Activated CD4-positive, alpha-beta T cell treated with anti-CD3 and anti-CD28 coated beads, Interleukin-2, amount 10 ng/mL, durations not matched to agents 7 days and 5 days (primary cell): ENCODE data around the gene ZNF516. TPM values are rescaled to one million over a fixed set of nuclear protein-coding genes. Genes with fewer than 3 reads are reported as not detected.

ENCODE experiments used
- CTCF ChIA-PET: fragments of 350-600 bp; sonication (Branson Sonifier 250); formaldehyde crosslinking; loops from one replicate; lab custom pipeline; 2021; ENCODE audit warnings: antibody characterized with exemption; lab: Charles Lee
- POLR2A ChIA-PET: fragments of 350-600 bp; sonication (Branson Sonifier 250); formaldehyde crosslinking; loops from one replicate; lab custom pipeline; 2021; ENCODE audit warnings: antibody characterized with exemption; lab: Charles Lee
- DNase-seq: peaks from one replicate; pipeline ENCODE4 v3.0.0-alpha.2; 2020
- H3K27ac Mint-ChIP-seq: one replicate; pipeline ENCODE4 v1.8.0; 2021; ENCODE audit warnings: mild to moderate bottlenecking, moderate library complexity, mixed read lengths
- H3K27me3 Mint-ChIP-seq: one replicate; pipeline ENCODE4 v1.8.0; 2021; ENCODE audit warnings: mixed read lengths
- H3K36me3 Mint-ChIP-seq: one replicate; pipeline ENCODE4 v1.8.0; 2021; ENCODE audit warnings: low read depth, mixed read lengths
- H3K4me1 Mint-ChIP-seq: one replicate; pipeline ENCODE4 v1.8.0; 2021; ENCODE audit warnings: mixed read lengths
- H3K4me3 Mint-ChIP-seq: one replicate; pipeline ENCODE4 v1.8.0; 2021; ENCODE audit warnings: mild to moderate bottlenecking, moderate library complexity, mixed read lengths
- H3K9me3 Mint-ChIP-seq: one replicate; pipeline ENCODE4 v1.8.0; 2021; ENCODE audit warnings: mixed read lengths
- total RNA-seq, 2 experiments: library from RNA; stranded (reverse); gene quantifications; one replicate each; pipeline ENCODE4 v1.2.3, GENCODE V29; 2021

ZNF516 gene
- total RNA-seq, 2 experiments from 2014 or later: 3.9 to 4.1 TPM

DNA sequence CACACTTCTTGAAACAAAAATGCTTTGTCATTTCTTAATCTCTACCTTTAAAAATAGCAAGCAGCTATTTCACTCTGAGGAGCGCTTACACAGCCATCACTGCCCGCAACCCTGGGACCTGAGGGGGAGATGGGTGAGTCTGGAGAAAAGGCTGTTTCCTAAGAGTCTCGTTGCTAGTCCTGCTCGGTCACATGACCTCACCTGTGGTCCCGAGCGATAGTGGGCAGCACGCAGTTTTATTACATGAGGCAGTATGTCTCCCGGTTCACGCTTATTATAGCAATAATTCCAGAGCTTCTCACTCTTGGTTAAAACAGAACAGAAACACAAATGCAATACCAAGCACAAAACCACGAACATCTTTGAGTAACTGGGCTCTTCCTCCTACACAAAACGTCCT lies 105.3 kb downstream of the ZNF516 start:
- Mint-ChIP-seq H3K4me3 (no peak overlapping the region), H3K27ac (no peak overlapping the region), H3K4me1 (peaks cover 18% of the 10 kb centered on the region), H3K27me3 (peaks cover 10% of the 10 kb centered on the region), H3K36me3 (no peaks in the 10 kb centered on the region), H3K9me3 (peaks cover 7% of the 10 kb centered on the region)
- no peak for DNase-seq
- POLR2A ChIA-PET: no interaction called here
- CTCF ChIA-PET: interaction anchor here (0.6 kb wide), 1 partner anchor 474 kb away, joined by 3 read pairs; no protein-coding TSS in a partner anchor

- ChIA-PET POLR2A (no interaction called here), CTCF (interaction anchor here (0.6 to 1.3 kb wide), 2 partner anchors 9 to 475 kb away, joined by 3 read pairs; no protein-coding TSS in a partner anchor)
- no peak overlapping the region for H3K4me3 Mint-ChIP-seq
- no peak overlapping the region for H3K27ac Mint-ChIP-seq
- peaks cover 7% of the 10 kb centered on the region for H3K9me3 Mint-ChIP-seq
- H3K4me1 Mint-ChIP-seq: peaks cover 18% of the 10 kb centered on the region
- H3K36me3 Mint-ChIP-seq: no peaks in the 10 kb centered on the region
- peaks cover 10% of the 10 kb centered on the region for H3K27me3 Mint-ChIP-seq
- DNase-seq: no peak
Observed at GRCh38 chr18:76388891-76389423, 106.1 kb downstream of the ZNF516 start.

DNA sequence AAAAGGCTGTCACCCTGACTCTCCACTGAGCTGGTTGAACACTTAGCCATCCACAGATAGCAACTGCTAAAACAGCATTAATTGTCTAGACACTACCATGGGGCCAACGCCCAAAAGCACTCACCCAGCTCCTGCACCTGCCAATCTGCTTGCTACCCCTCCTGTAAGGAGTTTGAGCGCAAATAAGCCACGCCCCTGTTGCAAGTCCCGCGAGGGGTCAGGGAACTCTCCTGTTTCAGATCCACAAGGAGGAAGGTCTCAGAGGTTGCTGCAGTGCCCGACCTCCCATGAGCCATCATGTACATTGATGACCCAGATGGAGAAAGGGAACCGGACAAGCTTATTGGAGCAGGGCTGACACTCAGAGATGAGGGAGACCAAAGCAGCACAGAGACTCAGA lies 106.8 kb downstream of the ZNF516 start:
- ChIA-PET POLR2A (interaction anchor here (0.9 kb wide), 1 partner anchor 333 kb away, joined by 3 read pairs; no protein-coding TSS in a partner anchor), CTCF (interaction anchor here (0.6 to 1.3 kb wide), 2 partner anchors 10 to 259 kb away, joined by 3 to 4 read pairs; no protein-coding TSS in a partner anchor)
- H3K27me3 Mint-ChIP-seq: peaks cover 10% of the 10 kb centered on the region
- no peaks in the 10 kb centered on the region for H3K36me3 Mint-ChIP-seq
- H3K4me1 Mint-ChIP-seq: peaks cover 18% of the 10 kb centered on the region
- no peak overlapping the region for H3K4me3 Mint-ChIP-seq
- peaks cover 7% of the 10 kb centered on the region for H3K9me3 Mint-ChIP-seq
- H3K27ac Mint-ChIP-seq: no peak overlapping the region
- DNase-seq: no peak

GRCh38 chr18:76387608-76388007 lies 107.4 kb downstream of the ZNF516 start:
- POLR2A ChIA-PET: interaction anchor here (0.9 kb wide), 1 partner anchor 334 kb away, joined by 3 read pairs; no protein-coding TSS in a partner anchor

GRCh38 chr18:76386886-76387285 lies 108.2 kb downstream of the ZNF516 start:
- peaks cover 7% of the 10 kb centered on the region for H3K9me3 Mint-ChIP-seq
- H3K4me1 Mint-ChIP-seq: peaks cover 15% of the 10 kb centered on the region
- H3K4me3 Mint-ChIP-seq: no peak overlapping the region
- no peaks in the 10 kb centered on the region for H3K36me3 Mint-ChIP-seq
- H3K27ac Mint-ChIP-seq: no peak overlapping the region
- ChIA-PET CTCF (no interaction called here), POLR2A (no interaction called here)
- peaks cover 10% of the 10 kb centered on the region for H3K27me3 Mint-ChIP-seq
- DNase-seq: no peak

More at GRCh38 chr18:76387608-76388007, 107.4 kb downstream of the ZNF516 start:
- peaks cover 10% of the 10 kb centered on the region for H3K27me3 Mint-ChIP-seq
- no peak for DNase-seq
- H3K9me3 Mint-ChIP-seq: peaks cover 7% of the 10 kb centered on the region
- no peaks in the 10 kb centered on the region for H3K36me3 Mint-ChIP-seq
- H3K27ac Mint-ChIP-seq: no peak overlapping the region
- no peak overlapping the region for H3K4me3 Mint-ChIP-seq
- peaks cover 18% of the 10 kb centered on the region for H3K4me1 Mint-ChIP-seq
- CTCF ChIA-PET: interaction anchor here (1.3 kb wide), 1 partner anchor 11 kb away, joined by 3 read pairs; no protein-coding TSS in a partner anchor

GRCh38 chr18:76386071-76386470 lies 109.0 kb downstream of the ZNF516 start:
- ChIA-PET POLR2A (no interaction called here), CTCF (no interaction called here)
- H3K27ac Mint-ChIP-seq: no peak overlapping the region
- no peaks in the 10 kb centered on the region for H3K36me3 Mint-ChIP-seq
- no peak for DNase-seq
- peaks cover 15% of the 10 kb centered on the region for H3K4me1 Mint-ChIP-seq
- no peak overlapping the region for H3K4me3 Mint-ChIP-seq
- peaks cover 10% of the 10 kb centered on the region for H3K27me3 Mint-ChIP-seq
- H3K9me3 Mint-ChIP-seq: peaks cover 7% of the 10 kb centered on the region

DNA sequence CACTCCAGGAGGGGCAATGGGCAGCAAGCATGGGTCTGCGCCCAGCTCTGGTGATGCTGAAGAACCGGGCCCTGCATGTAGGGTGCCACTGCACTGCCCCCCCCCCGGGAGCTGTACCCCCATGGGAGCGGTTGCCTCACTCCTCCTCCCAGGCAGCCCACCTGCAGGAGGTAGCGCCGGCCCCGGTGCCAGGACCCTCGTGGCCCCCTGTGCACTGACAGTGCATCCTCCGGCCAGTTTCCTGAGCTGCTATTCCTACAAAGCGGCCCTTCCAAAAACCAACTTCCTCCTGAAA lies 109.4 kb downstream of the ZNF516 start:
- CTCF ChIA-PET: no interaction called here
- DNase-seq: no peak

DNA sequence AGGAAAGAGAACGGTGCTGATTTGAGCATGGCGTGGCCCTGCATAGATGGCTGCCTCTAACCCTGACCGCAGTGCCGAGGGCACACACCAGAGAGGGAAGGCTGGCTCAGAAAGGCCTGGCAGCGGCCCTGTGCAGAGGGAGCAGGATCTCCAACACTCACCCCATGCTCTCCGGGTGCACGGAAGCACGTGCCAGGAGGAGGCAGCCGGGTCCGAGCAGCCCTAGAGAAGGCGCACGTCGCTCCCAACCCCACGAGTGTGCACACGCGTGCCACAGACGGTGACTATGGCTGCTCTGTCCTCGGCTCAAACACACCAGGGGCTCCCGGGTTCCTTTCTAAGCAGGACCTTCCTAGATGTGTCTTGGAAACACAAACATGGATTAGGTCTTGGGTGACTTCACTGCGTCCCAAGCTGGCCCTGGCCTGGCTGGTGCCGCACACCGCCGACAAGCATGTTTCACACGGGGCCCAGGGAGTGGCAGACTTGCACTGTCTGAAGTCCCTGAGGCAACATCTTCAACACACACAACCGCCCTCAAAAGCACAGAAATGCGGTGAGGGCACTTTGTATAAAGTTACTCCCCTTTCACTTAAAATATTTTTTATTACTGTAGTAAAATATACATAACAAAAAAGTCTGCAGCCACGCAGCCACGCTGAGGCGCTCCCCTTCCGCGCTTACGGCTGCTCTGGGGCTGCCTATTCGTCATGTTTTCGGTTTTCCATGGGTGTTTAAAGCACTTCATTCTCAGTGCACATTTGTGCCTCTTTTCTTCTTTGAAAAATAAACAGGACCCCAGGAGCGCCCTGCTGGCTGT lies 110.0 kb downstream of the ZNF516 start:
- H3K4me3 Mint-ChIP-seq: no peak overlapping the region

More for the DNA sequence above, 109.4 kb downstream of the ZNF516 start:
- Mint-ChIP-seq H3K36me3 (no peaks in the 10 kb centered on the region), H3K9me3 (peaks cover 7% of the 10 kb centered on the region), H3K27me3 (peaks cover 10% of the 10 kb centered on the region), H3K4me3 (no peak overlapping the region), H3K4me1 (peaks cover 15% of the 10 kb centered on the region), H3K27ac (no peak overlapping the region)
- POLR2A ChIA-PET: no interaction called here

DNA sequence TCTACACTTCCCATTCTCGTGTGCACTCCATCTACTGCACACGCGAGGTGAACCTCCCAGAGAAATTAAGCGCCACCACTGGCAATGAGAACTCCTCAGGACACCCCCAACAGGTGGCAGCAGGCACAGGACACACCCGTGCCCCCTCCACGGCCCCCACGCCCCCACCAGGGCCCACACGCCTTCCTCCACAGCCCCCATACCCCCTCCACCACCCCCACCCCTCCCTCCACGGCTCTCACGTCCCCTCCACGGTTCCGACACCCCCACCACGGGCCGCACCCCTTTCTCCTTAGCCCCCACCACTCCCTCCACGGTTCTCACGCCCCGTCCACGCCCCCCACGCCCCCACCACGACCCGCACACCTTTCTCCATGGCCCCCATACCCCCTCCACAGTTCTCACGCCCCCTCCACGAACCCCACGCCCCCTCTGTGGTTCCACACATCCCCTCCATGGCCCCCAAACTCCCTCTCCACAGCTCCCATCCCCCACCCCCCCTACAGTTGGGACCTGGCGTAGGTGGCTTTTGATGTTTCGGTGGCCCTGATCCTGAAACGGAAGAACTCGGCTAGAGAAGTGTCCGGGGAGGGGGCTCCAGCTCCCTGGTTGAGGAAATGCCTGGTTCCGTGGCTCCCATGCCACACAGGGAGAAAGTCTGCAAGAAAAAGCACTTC lies 110.8 kb downstream of the ZNF516 start:
- peaks cover 15% of the 10 kb centered on the region for H3K4me1 Mint-ChIP-seq
- H3K36me3 Mint-ChIP-seq: no peaks in the 10 kb centered on the region
- H3K9me3 Mint-ChIP-seq: peaks cover 7% of the 10 kb centered on the region
- POLR2A ChIA-PET: no interaction called here
- no peak overlapping the region for H3K4me3 Mint-ChIP-seq
- H3K27me3 Mint-ChIP-seq: peaks cover 9% of the 10 kb centered on the region
- CTCF ChIA-PET: interaction anchor here (0.6 kb wide), 1 partner anchor 21 kb away, joined by 3 read pairs; no protein-coding TSS in a partner anchor
- H3K27ac Mint-ChIP-seq: no peak overlapping the region
- DNase-seq: no peak

More for the DNA sequence above, 110.0 kb downstream of the ZNF516 start:
- H3K36me3 Mint-ChIP-seq: no peaks in the 10 kb centered on the region
- H3K9me3 Mint-ChIP-seq: peaks cover 7% of the 10 kb centered on the region
- POLR2A ChIA-PET: no interaction called here
- DNase-seq: no peak
- H3K4me1 Mint-ChIP-seq: peaks cover 15% of the 10 kb centered on the region
- H3K27ac Mint-ChIP-seq: no peak overlapping the region
- CTCF ChIA-PET: interaction anchor here (0.6 kb wide), 1 partner anchor 22 kb away, joined by 3 read pairs; no protein-coding TSS in a partner anchor
- H3K27me3 Mint-ChIP-seq: peaks cover 10% of the 10 kb centered on the region

DNA sequence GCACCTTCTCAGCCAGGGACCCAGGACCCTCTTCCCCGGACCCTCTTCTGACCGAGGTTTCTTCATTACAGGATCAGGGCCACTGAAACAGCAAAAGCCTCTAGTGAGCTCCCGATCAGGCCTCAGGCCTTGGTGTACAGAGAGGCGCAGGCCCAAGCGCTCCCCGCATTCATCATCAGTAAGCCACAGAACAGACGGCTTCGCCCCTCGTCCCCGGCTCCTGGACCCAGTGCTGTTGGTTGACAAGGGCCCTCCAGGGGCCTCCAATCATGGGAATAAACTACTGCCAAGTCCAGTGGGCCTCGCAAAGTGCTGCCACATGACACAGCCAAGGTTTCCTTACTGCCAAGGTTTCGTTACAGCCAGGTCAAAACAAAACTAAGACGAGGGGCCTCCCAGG lies 111.4 kb downstream of the ZNF516 start:
- H3K4me3 Mint-ChIP-seq: no peak overlapping the region
- peaks cover 7% of the 10 kb centered on the region for H3K27me3 Mint-ChIP-seq
- peaks cover 15% of the 10 kb centered on the region for H3K4me1 Mint-ChIP-seq
- DNase-seq: no peak
- H3K36me3 Mint-ChIP-seq: no peaks in the 10 kb centered on the region
- ChIA-PET CTCF (no interaction called here), POLR2A (no interaction called here)
- no peak overlapping the region for H3K27ac Mint-ChIP-seq
- H3K9me3 Mint-ChIP-seq: peaks cover 7% of the 10 kb centered on the region

GRCh38 chr18:76382275-76382674 lies 112.8 kb downstream of the ZNF516 start:
- Mint-ChIP-seq H3K36me3 (no peaks in the 10 kb centered on the region), H3K27ac (no peak overlapping the region), H3K27me3 (peaks cover 2% of the 10 kb centered on the region), H3K4me1 (peaks cover 21% of the 10 kb centered on the region), H3K9me3 (no peaks in the 10 kb centered on the region), H3K4me3 (no peak overlapping the region)
- DNase-seq: no peak
- POLR2A ChIA-PET: no interaction called here
- CTCF ChIA-PET: no interaction called here

- CTCF ChIA-PET: interaction anchor here (0.5 kb wide), 1 partner anchor 306 kb away, joined by 6 read pairs; no protein-coding TSS in a partner anchor
- H3K27ac Mint-ChIP-seq: no peak overlapping the region
- no peaks in the 10 kb centered on the region for H3K27me3 Mint-ChIP-seq
- H3K4me3 Mint-ChIP-seq: no peak overlapping the region
- H3K36me3 Mint-ChIP-seq: no peaks in the 10 kb centered on the region
- DNase-seq: no peak
- POLR2A ChIA-PET: no interaction called here
- H3K9me3 Mint-ChIP-seq: no peaks in the 10 kb centered on the region
- H3K4me1 Mint-ChIP-seq: peaks cover 21% of the 10 kb centered on the region
Observed at GRCh38 chr18:76380791-76381405, 114.1 kb downstream of the ZNF516 start.
